ENCODE results near the gene SPOCK2. TPM values are rescaled to one million over a fixed set of nuclear protein-coding genes. Genes with fewer than 3 reads are reported as not detected.

SPOCK2 gene
- total RNA-seq, 1 experiment from 2014 or later, result 4.8 TPM

GRCh38 chr10:72037266-72037665, 51.1 kb downstream of the SPOCK2 start:
- intact Hi-C loops (cut with micrococcal nuclease; ENCODE audit: unreplicated experiment) (no loop called here), in situ Hi-C loops (cut with HindIII; ENCODE audit: low pct_unique_long_range_greater_than_20kb, low sequenced_read_pairs) (no loop called here)
- DNase-seq (ENCODE audit: low read depth, low spot score), result no peak
- ChIA-PET CTCF (no interaction called here), POLR2A (no interaction called here)
- no TSS peak for BruUV-seq (replicated peaks)
- H3K4me3 ChIP-seq (ENCODE audit: low read depth in 2 of 2, low read length in 2 of 2), result no peak overlapping the region
- no peaks in the 10 kb centered on the region for H3K36me3 ChIP-seq (ENCODE audit: control insufficient read depth, insufficient read depth, low read length)
- peak overlapping the region; percentile 44 for H3K27ac ChIP-seq (ENCODE audit: low read length)
- no peaks in the 10 kb centered on the region for H3K9me3 ChIP-seq (ENCODE audit: control insufficient read depth, insufficient read depth, low read depth, low read length)
- H3K4me1 ChIP-seq (ENCODE audit: control insufficient read depth, insufficient read depth, low read length), result peaks cover 16% of the 10 kb centered on the region
- H3K27me3 ChIP-seq (ENCODE audit: control insufficient read depth, insufficient read depth, low read length), result no peaks in the 10 kb centered on the region
- TF ChIP-seq, protein P1, sequence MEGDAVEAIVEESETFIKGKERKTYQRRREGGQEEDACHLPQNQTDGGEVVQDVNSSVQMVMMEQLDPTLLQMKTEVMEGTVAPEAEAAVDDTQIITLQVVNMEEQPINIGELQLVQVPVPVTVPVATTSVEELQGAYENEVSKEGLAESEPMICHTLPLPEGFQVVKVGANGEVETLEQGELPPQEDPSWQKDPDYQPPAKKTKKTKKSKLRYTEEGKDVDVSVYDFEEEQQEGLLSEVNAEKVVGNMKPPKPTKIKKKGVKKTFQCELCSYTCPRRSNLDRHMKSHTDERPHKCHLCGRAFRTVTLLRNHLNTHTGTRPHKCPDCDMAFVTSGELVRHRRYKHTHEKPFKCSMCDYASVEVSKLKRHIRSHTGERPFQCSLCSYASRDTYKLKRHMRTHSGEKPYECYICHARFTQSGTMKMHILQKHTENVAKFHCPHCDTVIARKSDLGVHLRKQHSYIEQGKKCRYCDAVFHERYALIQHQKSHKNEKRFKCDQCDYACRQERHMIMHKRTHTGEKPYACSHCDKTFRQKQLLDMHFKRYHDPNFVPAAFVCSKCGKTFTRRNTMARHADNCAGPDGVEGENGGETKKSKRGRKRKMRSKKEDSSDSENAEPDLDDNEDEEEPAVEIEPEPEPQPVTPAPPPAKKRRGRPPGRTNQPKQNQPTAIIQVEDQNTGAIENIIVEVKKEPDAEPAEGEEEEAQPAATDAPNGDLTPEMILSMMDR (IDR thresholded peaks at IDR 0.05), result no peak
- no peak for TF ChIP-seq POLR2AphosphoS5 (IDR thresholded peaks at IDR 0.05; ENCODE audit: low read depth, low read length)
- no peak for TF ChIP-seq REST (IDR thresholded peaks at IDR 0.05; ENCODE audit: insufficient read depth in 1 of 2, low read depth in 2 of 2, low read length in 1 of 2)
- TF ChIP-seq TCF7L2 (IDR thresholded peaks at IDR 0.05; ENCODE audit: low read depth, low read length), result no peak
- TF ChIP-seq SIN3A (IDR thresholded peaks at IDR 0.05; ENCODE audit: borderline replicate concordance, insufficient read depth, low read depth, low read length), result no peak
- no peak for ATAC-seq

DNA sequence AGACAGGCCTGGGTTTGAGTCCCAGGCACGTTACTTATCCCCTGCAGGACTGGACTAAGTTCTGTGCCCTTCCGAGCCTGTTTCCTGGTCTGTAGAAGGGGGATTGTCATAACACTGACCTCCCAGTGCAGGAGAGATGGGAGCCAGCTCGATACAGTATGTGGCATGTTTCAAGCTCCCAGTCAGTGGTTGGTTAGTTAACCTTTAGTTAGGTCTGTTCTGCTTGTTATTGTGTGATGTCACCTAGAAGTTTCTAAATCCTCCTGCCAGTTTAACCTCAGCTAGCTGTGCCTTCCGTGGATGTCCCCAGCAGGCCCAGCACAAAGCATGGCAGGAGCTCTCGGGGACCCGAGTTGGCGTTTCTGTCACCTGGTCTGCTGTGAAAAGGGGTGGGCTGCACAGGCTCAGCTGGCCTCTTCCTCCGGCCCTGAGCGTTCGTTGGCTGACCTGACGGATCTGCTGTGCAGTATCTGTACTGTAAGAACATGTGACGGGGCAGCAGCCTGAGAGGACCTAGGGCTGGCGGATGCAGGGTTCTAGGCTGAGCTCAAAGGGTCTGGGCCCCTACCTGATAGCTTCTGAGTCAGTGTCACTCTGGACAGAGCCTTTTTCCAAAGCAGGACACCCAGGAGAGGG, 53.0 kb downstream of the SPOCK2 start:
- no peaks in the 10 kb centered on the region for H3K9me3 ChIP-seq (ENCODE audit: control insufficient read depth, insufficient read depth, low read depth, low read length)
- no peak overlapping the region for H3K27ac ChIP-seq (ENCODE audit: low read length)
- ChIA-PET CTCF (interaction anchor here (0.7 to 1.1 kb wide), 2 partner anchors 52 to 139 kb away, joined by 3 to 7 read pairs; no protein-coding TSS in a partner anchor), POLR2A (interaction anchor here (0.6 to 0.9 kb wide), 2 partner anchors 124 to 202 kb away, joined by 3 read pairs; no protein-coding TSS in a partner anchor)
- H3K4me1 ChIP-seq (ENCODE audit: control insufficient read depth, insufficient read depth, low read length), result peaks cover 21% of the 10 kb centered on the region
- intact Hi-C loops (cut with micrococcal nuclease; ENCODE audit: unreplicated experiment) (no loop called here), in situ Hi-C loops (cut with HindIII; ENCODE audit: low pct_unique_long_range_greater_than_20kb, low sequenced_read_pairs) (no loop called here)
- no peaks in the 10 kb centered on the region for H3K27me3 ChIP-seq (ENCODE audit: control insufficient read depth, insufficient read depth, low read length)
- no peak overlapping the region for H3K4me3 ChIP-seq (ENCODE audit: low read depth in 2 of 2, low read length in 2 of 2)
- no peak for ATAC-seq
- DNase-seq (ENCODE audit: low read depth, low spot score), result no peak
- no peak for TF ChIP-seq POLR2AphosphoS5 (IDR thresholded peaks at IDR 0.05; ENCODE audit: low read depth, low read length)
- no peak for TF ChIP-seq REST (IDR thresholded peaks at IDR 0.05; ENCODE audit: insufficient read depth in 1 of 2, low read depth in 2 of 2, low read length in 1 of 2)
- BruUV-seq (replicated peaks), result no TSS peak
- H3K36me3 ChIP-seq (ENCODE audit: control insufficient read depth, insufficient read depth, low read length), result no peaks in the 10 kb centered on the region
